Measurements from ENCODE around the gene TMEM132A.

The TMEM132A gene, protein sequence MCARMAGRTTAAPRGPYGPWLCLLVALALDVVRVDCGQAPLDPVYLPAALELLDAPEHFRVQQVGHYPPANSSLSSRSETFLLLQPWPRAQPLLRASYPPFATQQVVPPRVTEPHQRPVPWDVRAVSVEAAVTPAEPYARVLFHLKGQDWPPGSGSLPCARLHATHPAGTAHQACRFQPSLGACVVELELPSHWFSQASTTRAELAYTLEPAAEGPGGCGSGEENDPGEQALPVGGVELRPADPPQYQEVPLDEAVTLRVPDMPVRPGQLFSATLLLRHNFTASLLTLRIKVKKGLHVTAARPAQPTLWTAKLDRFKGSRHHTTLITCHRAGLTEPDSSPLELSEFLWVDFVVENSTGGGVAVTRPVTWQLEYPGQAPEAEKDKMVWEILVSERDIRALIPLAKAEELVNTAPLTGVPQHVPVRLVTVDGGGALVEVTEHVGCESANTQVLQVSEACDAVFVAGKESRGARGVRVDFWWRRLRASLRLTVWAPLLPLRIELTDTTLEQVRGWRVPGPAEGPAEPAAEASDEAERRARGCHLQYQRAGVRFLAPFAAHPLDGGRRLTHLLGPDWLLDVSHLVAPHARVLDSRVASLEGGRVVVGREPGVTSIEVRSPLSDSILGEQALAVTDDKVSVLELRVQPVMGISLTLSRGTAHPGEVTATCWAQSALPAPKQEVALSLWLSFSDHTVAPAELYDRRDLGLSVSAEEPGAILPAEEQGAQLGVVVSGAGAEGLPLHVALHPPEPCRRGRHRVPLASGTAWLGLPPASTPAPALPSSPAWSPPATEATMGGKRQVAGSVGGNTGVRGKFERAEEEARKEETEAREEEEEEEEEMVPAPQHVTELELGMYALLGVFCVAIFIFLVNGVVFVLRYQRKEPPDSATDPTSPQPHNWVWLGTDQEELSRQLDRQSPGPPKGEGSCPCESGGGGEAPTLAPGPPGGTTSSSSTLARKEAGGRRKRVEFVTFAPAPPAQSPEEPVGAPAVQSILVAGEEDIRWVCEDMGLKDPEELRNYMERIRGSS

DNA sequence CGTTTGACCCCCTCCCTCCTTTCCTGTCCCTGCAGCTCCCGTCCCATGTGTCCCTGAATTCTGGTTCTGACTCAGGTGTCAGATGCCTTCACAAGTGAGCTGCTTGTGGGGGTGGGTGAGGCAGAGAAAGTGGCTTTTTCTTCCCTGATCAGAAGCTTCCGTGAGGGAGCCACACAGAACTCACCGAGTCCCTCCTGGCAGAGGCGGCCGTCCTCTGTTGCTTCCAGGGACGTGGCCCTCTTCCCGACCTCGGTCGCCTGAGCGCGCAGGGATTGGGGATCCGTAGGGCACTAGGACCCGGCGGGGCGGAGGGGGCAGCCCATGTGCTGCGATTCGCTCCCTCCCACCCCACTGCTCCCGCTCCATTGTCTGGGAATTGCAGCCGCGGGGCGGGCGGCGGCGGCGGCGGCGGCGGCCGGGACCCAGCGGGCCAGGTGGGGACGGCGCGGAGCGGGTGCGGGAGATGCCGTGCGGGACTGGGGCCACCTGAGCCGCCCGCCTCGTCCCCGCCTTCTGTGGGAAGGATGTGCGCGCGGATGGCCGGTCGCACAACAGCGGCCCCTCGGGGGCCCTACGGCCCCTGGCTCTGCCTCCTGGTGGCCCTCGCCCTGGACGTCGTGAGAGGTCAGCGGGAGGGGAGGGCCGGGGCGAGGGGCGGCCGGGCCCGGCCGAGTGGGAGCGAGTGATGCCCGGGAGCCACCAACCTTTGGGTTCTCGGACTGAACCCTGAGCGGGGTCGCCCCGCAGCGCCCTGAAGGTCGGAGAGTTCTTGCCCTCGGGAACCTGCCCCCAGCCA is at the start of gene TMEM132A:
Gene TMEM132A, plus strand, starts transcription at position 351 of the 796 bp plus-strand sequence. Its CDS starts 174 bp downstream, at position 525.
- DNase-seq (ENCODE audit: low read depth in 2 of 2), result no peak

DNA sequence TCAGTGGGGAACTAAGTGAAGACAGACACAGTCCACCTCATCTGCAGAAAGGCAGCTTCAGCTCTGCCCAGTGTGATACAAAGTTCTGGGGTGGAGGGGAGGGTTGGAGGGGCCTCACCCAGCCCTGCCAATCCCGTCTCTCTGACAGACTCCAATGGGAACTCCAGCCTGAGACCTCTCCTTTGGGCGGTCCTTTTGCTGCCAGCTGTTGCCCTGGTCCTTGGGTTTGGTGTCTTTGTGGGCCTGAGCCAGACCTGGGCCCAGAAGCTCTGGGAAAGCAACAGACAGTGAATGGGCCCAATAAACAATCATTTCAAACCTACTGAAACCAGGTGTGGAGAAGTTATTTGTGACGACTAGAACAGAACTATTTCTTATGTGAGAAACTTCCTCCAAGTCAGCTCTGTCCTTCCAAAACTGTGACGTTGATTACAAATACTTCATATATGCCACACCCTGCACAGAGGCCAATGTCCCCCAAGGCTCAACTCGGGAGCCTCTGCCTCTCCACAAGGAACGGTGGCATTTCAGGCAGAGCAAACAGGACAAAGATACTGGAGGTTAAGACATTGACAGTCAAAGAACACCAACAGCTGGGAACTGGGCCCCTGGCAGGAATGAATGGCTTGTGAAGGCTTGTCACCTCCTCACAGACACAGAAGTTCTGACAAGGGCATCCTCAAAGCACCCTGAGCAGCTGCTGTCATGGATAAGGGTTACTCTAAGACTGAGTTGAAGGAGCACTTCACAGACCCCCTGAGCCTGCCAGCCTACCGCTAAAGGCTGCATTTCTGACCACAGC is 48.7 kb upstream of the TMEM132A start:
- no peak for DNase-seq (ENCODE audit: low read depth in 2 of 2)

DNA sequence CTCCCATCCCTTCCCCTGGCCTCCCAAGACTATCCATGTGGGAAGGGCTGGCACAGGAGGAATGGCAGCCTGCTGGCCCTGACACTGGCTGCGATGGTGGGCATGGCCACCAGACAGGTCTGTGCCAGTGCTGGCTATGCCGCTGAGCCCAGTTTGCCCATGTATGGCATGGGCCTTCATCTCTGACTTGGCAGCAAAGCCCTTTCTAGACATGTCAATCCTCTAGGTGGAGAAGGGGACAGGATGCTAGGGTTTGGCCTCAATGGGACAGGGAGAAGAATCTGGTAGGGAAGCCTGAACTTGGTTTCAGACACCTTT is 48.1 kb upstream of the TMEM132A start:
- DNase-seq (ENCODE audit: low read depth in 2 of 2), result no peak

DNA sequence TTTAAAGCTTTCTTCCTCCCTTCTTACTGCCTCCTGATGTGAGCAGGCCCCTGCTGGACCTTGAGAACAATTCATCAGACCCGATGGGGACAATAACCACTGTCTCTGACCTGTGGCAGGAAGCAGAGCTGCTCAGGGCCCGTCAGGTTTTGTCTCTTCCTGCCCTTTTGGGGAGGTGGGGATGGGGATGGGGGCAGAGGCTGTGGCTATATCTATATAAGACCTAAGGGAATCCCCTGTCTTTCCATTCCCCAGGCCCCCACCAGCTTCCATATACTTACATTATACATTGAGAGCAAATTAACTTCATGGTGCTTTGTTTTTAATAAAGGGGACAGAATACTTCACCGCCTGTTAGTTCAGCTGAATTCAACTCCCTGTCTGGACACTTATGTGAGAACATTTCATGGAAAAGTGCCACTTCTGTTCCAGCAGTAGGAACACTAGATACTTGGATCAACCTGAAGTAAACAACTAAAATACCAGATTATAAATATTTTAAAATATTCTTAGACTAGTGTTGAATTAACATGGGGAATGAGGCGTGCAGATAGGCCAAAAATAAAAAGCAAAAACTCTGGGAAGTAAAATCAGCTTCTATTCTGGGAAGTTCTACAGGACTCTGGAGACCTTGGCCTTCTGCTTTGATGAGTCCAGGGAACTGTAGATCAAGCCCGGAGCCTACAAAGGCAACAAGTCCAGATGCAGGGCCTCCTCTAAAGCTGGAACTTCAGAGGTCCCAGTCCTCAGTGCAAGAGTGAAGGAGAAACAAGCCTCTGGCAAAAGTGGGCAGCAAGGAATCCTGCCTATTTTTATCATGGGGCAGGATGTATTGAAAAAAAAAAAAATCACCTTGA is 45.8 kb upstream of the TMEM132A start:
- DNase-seq (ENCODE audit: low read depth in 2 of 2), result no peak

- no peak for DNase-seq (ENCODE audit: low read depth in 2 of 2)
Measured at GRCh38 chr11:60879104-60879503, 45.2 kb upstream of the TMEM132A start.

GRCh38 chr11:60879971-60880588 is 44.2 kb upstream of the TMEM132A start:
- no peak for DNase-seq (ENCODE audit: low read depth in 2 of 2)

- no peak for DNase-seq (ENCODE audit: low read depth in 2 of 2)
Measured at GRCh38 chr11:60880643-60881282, 43.5 kb upstream of the TMEM132A start.

DNA sequence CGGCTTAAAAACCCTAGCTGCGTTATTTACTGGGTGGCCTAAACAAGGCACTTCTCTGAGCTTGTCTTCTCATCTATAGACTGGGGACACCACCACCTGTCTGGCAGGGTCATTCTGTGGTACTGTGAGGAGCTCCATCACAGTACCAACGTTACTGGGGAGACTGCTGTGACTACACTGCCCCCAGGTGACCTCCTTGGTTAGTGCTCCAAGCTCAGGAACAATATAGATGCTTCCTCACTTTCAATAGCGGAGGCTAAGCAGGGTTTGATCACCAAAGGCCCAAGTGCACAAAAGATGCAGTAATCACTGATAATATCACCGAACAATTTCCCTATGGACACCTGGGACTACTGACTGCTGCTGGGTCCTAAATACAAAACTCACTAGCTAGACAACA is 36.7 kb upstream of the TMEM132A start:
- peak in 1 of 2 donors; percentile 28 for DNase-seq (ENCODE audit: low read depth in 2 of 2)

DNA sequence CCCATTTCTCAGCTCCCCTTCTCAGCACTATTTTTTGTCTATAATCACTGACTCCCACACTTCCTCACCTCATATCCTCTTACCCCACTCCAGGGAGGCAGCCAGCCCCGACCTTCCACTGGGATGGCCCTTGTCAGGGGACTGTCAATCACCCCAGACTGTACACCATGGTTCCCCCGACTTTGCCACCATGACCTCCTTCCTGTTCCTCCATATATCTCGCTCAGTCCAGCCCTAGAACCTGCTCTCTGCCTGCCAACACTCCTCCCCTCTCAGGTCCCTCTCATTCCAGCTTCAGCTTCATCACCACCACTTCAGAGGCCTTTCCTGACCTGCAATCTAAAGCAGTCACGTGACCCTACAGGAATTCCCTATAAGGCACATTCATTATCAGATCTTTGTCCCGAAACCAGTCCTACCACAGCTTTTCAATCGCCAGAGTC is 34.4 kb upstream of the TMEM132A start:
- no peak for DNase-seq (ENCODE audit: low read depth in 2 of 2)

- no peak for DNase-seq (ENCODE audit: low read depth in 2 of 2)
Measured at GRCh38 chr11:60890696-60891095, 33.6 kb upstream of the TMEM132A start.

GRCh38 chr11:60891103-60891741 is 33.0 kb upstream of the TMEM132A start:
- no peak for DNase-seq (ENCODE audit: low read depth in 2 of 2)

DNA sequence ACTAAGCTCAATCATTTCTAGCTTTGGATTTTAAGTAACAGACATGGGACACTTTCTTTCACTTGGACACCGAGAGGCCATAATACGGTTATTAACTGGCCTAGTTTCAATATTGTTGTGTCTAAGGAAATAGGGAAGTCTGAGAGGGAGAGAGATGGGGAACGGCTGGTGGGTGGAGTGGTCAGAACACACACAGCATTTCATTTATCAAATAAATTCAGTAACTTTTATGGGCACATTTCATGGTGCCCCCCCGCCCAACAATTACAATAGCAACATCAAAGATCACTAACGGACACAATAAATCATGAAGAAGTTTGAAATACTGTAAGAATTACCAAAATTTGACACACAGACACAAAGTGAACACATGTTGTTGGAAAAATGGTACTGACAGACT is 28.6 kb upstream of the TMEM132A start:
- DNase-seq (ENCODE audit: low read depth in 2 of 2), result no peak

- DNase-seq (ENCODE audit: low read depth in 2 of 2), result no peak
Measured at GRCh38 chr11:60897496-60897895, 26.8 kb upstream of the TMEM132A start.

DNA sequence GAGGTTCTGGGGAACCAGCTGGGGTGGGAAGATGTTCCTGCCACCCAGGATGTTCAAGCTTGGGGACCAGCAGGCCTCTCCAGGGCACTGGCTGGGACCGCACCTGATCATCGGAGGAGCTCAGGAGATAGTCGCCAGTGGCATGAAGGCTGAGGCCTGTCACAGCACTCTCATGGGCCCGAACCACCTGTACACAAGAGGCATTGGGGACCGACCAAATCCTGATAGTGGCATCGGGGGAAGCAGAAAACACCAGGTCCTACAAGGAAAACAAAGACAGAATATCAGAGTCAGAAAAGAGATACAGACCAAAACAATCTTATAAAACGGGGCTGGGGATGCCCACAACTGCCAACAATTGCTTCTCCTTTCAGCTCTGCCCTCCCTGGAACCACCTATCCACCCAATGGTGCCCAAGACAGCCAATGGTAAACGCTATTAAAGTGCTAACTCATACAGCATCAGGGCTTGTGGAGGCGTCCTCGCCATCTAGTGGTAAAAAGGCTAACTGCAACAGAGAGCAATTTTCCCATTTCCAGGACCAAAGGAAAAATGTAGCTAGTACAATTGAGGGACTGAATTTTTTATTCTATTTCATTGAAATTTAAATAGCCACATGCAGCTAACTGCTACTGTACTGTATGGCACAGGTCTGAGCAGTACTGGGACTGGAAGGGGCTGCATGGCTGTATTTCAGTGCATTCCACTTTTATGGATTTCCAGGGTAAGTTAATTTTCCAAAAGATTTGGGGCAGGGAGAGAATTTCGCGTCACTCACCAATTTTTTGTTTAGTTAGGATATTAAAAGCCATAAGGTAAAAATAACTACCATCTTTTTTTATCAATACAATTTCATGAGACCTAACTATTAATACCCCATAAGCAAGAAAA is 25.0 kb upstream of the TMEM132A start:
- DNase-seq (ENCODE audit: low read depth in 2 of 2), result no peak

- no peak for DNase-seq (ENCODE audit: low read depth in 2 of 2)
Measured at GRCh38 chr11:60899977-60900376, 24.3 kb upstream of the TMEM132A start.

DNA sequence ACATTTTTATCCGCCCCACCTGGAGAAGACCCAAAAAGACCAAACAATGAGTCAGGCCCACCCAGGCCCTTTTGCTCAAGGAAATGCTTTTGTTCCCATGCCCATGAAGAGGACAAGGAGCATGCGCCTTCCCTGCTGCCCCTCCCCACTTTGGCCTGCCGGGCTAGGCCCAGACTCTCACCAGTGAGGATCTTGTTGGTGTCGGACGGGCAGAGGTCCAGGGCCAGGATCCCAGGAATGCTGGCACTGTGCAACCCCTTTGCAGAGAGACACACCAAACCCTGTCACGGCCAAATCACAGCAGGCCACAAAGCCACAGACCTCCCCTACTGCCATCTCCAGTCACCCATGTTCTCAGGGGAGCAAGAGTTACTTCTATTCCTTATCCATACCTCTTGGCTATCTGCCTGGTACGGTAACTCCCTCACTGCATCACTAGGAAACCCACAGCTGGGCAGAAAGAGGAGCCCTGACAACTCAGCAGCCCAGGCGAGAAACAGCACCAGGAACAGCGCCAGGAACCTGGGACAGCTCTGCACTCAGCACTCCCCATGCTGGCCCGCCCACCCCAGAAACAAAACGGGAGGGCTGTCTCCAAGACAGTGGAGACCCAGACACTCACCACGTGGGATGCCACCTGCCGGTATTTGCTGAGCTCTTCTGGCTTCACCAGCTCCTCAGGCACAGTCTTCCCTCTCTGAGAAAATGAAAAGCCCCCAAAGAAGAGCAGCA is 23.4 kb upstream of the TMEM132A start:
- DNase-seq (ENCODE audit: low read depth in 2 of 2), result no peak

DNA sequence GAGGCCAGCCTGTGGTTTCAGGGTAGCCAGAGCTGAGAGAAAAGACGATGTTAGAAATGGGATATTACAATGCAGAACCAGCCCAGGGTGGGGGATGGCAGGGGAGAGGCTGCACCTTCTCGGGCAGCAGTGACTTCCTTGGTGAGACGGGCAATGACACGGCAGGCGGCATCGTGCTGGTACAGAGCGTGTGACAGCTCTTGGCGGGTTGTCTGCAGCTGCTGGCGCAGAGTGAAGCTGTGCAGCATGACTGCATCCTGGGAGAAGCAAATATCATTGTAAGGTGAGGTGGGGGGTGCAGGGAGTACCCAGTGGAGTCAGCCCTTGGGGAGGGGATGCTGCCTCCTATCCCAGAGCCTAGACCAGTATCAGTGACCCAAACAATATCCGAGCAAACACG is 21.6 kb upstream of the TMEM132A start:
- no peak for DNase-seq (ENCODE audit: low read depth in 2 of 2)

All from stimulated activated CD8-positive, alpha-beta memory T cell treated with anti-CD3 and anti-CD28 coated beads, Interleukin-7, amount 100 ng/mL, for 1 hour (primary cell).